Peyer's patch (tissue), 4 donors: Measurements from ENCODE around the gene FLRT2. TPM values are rescaled to one million over a fixed set of nuclear protein-coding genes. Genes with fewer than 3 reads are reported as not detected.
A peak's percentile ranks its signal among the peaks of the same experiment; 100 is the strongest.

Experiments
- DNase-seq, 3 donors: peaks; one replicate each; pipeline ENCODE4 v3.0.0-alpha.2; 2017 to 2019
- H3K27ac ChIP-seq, 4 donors: fragments of 200-600 bp; sonication (generic); one replicate each; pipeline ENCODE4 v1.5.1; 2016 to 2019
- H3K27me3 ChIP-seq, 2 donors: fragments of 200-600 bp; sonication (generic); one replicate each; pipeline ENCODE4 v1.5.1; 2019
- H3K36me3 ChIP-seq, 3 donors: fragments of 200-600 bp; sonication (generic); one replicate each; pipeline ENCODE4 v1.5.1; 2016 to 2019
- H3K4me1 ChIP-seq, 4 donors: fragments of 200-600 bp; sonication (generic); one replicate each; pipeline ENCODE4 v1.5.1; 2016 to 2019
- H3K4me3 ChIP-seq, 4 donors: fragments of 200-600 bp; sonication (generic); 1 replicate in 3 of 4; 2 replicates in 1 of 4; pipeline ENCODE4 v1.5.1; 2016 to 2019; ENCODE audit warnings: mild to moderate bottlenecking in 1 of 4
- H3K9me3 ChIP-seq, 4 donors: fragments of 200-600 bp; sonication (generic); one replicate each; pipeline ENCODE4 v1.5.1; 2016 to 2019; ENCODE audit warnings: mild to moderate bottlenecking in 1 of 4
- CTCF ChIP-seq, 6 experiments: fragments of 450-650 bp in 4 of 6; fragments of 200-600 bp in 2 of 6; sonication (generic) in 1 of 6; IDR thresholded peaks; one replicate each; pipeline ENCODE4 v1.5.1; 2017 to 2019; ENCODE audit warnings: antibody characterized with exemption in 6 of 6, mild to moderate bottlenecking in 3 of 6, moderate library complexity in 1 of 6
- POLR2A ChIP-seq, 2 donors: fragments of 450-650 bp; IDR thresholded peaks; one replicate each; pipeline ENCODE4 v1.5.1; 2017; ENCODE audit warnings: antibody characterized with exemption in 2 of 2, mild to moderate bottlenecking in 2 of 2, moderate library complexity in 2 of 2
- total RNA-seq, 4 donors: library from RNA; depleted of rRNA; stranded (reverse); fragments of >200 nt; gene quantifications; one replicate each; pipeline ENCODE4 v1.1.0, GENCODE V29; 2016

FLRT2 gene
- total RNA-seq, 4 donors from 2014 or later = 1.1 to 4.8 (median 2.2) TPM

GRCh38 chr14:85578357-85578756 is 48.4 kb downstream of the FLRT2 start:
- Histone ChIP-seq H3K36me3 (no peaks in the 10 kb centered on the region), H3K9me3 (no peaks in the 10 kb centered on the region), H3K4me3 (no peak overlapping the region), H3K27me3 (no peaks in the 10 kb centered on the region), H3K27ac (no peak overlapping the region), H3K4me1 (no peaks in the 10 kb centered on the region)
- TF ChIP-seq POLR2A (IDR thresholded peaks at IDR 0.05) (no peak), CTCF (IDR thresholded peaks at IDR 0.05) (no peak)
- DNase-seq = no peak

GRCh38 chr14:85578930-85579329 is 49.0 kb downstream of the FLRT2 start:
- H3K4me3 ChIP-seq = no peak overlapping the region
- no peak for TF ChIP-seq CTCF (IDR thresholded peaks at IDR 0.05)
- TF ChIP-seq POLR2A (IDR thresholded peaks at IDR 0.05) = no peak
- no peaks in the 10 kb centered on the region for H3K4me1 ChIP-seq
- no peaks in the 10 kb centered on the region for H3K9me3 ChIP-seq
- DNase-seq = no peak
- H3K36me3 ChIP-seq = no peaks in the 10 kb centered on the region
- H3K27me3 ChIP-seq = no peaks in the 10 kb centered on the region
- no peak overlapping the region for H3K27ac ChIP-seq

GRCh38 chr14:85579942-85580341 is 50.0 kb downstream of the FLRT2 start:
- TF ChIP-seq CTCF (IDR thresholded peaks at IDR 0.05) (no peak), POLR2A (IDR thresholded peaks at IDR 0.05) (no peak)
- Histone ChIP-seq H3K4me3 (no peak overlapping the region), H3K9me3 (no peaks in the 10 kb centered on the region), H3K27ac (no peak overlapping the region), H3K4me1 (no peaks in the 10 kb centered on the region), H3K36me3 (no peaks in the 10 kb centered on the region), H3K27me3 (no peaks in the 10 kb centered on the region)
- DNase-seq = no peak

- Histone ChIP-seq H3K27me3 (no peaks in the 10 kb centered on the region), H3K4me1 (no peaks in the 10 kb centered on the region), H3K36me3 (no peaks in the 10 kb centered on the region), H3K9me3 (no peaks in the 10 kb centered on the region), H3K4me3 (no peak overlapping the region), H3K27ac (no peak overlapping the region)
- DNase-seq = no peak
- TF ChIP-seq POLR2A (IDR thresholded peaks at IDR 0.05) (no peak), CTCF (IDR thresholded peaks at IDR 0.05) (no peak)
Measured at GRCh38 chr14:85580536-85581140, 50.7 kb downstream of the FLRT2 start.

GRCh38 chr14:85581691-85582090 is 51.7 kb downstream of the FLRT2 start:
- H3K27me3 ChIP-seq = no peaks in the 10 kb centered on the region
- TF ChIP-seq CTCF (IDR thresholded peaks at IDR 0.05) (no peak), POLR2A (IDR thresholded peaks at IDR 0.05) (no peak)
- H3K36me3 ChIP-seq = no peaks in the 10 kb centered on the region
- H3K4me1 ChIP-seq = no peaks in the 10 kb centered on the region
- no peak for DNase-seq
- H3K27ac ChIP-seq = no peak overlapping the region
- H3K4me3 ChIP-seq = no peak overlapping the region
- no peaks in the 10 kb centered on the region for H3K9me3 ChIP-seq

- Histone ChIP-seq H3K27ac (peak overlapping the region in 1 of 4 donors; percentile 22), H3K4me1 (no peaks in the 10 kb centered on the region), H3K4me3 (no peak overlapping the region), H3K9me3 (no peaks in the 10 kb centered on the region), H3K27me3 (no peaks in the 10 kb centered on the region), H3K36me3 (no peaks in the 10 kb centered on the region)
- DNase-seq = no peak
- TF ChIP-seq POLR2A (IDR thresholded peaks at IDR 0.05) (no peak), CTCF (IDR thresholded peaks at IDR 0.05) (no peak)
Measured at GRCh38 chr14:85583380-85583779, 53.4 kb downstream of the FLRT2 start.
